K562 (cell line): Measurements from ENCODE around the gene NFIL3. TPM values are rescaled to one million over a fixed set of nuclear protein-coding genes. Genes with fewer than 3 reads are reported as not detected.

Source experiments
- ATAC-seq: fragments of 200-7000 bp; cut with Tn5 transposase; 3 replicates; pipeline ENCODE4 v1.9.1; 2020; ENCODE audit warnings: moderate library complexity
- BruUV-seq: library from RNA; stranded (reverse); fragments of 400-500 nt; replicated peaks from 2 replicates; lab custom pipeline; 2021; lab: Mats Ljungman, UMichigan
- CTCF ChIA-PET: fragments of 300-600 bp; formaldehyde crosslinking; extraction: SDS; loops from one replicate; lab custom pipeline; 2021; ENCODE audit warnings: low intra/inter-chr PET ratio; lab: Yijun Ruan, JAX
- POLR2A ChIA-PET: fragments of 300-600, 350-650 bp; sonication (Branson Sonifier 250); formaldehyde crosslinking; extraction: SDS; loops from one replicate; lab custom pipeline; 2021; ENCODE audit warnings: antibody characterized with exemption, inconsistent platforms; lab: Yijun Ruan, JAX
- DNase-seq, 4 experiments: peaks; one replicate each; pipeline versions ENCODE4 v3.0.0 to v3.0.0-alpha.2; 2011 to 2018; ENCODE audit warnings: low spot score in 3 of 4, mixed read lengths in 3 of 4; ENCODE audit errors: extremely low read depth in 1 of 4
- FAIRE-seq: peaks from 2 replicates; lab custom pipeline; 2011; peaks lifted over from hg19 to GRCh38; lab: Jason Lieb, UNC
- H2AFZ ChIP-seq: 2 replicates; pipeline ENCODE4 v1.6.0; 2011; ENCODE audit warnings: low read depth, low read length, control low read depth, inconsistent platforms
- H3K27ac ChIP-seq: fragments of 200-600 bp; 3 replicates; pipeline ENCODE4 v1.8.0; 2011; ENCODE audit warnings: low read depth, mild to moderate bottlenecking, control low read depth, inconsistent platforms, low read length, moderate library complexity, mixed read lengths; ENCODE audit errors: extremely low read depth
- H3K27me3 ChIP-seq, 2 experiments: fragments of 300-600 bp in 1 of 2; 2 replicates in 1 of 2; 3 replicates in 1 of 2; pipeline versions ENCODE4 v1.6.0 to v1.8.0; 2011; ENCODE audit warnings: inconsistent platforms in 2 of 2, low read length in 2 of 2, mild to moderate bottlenecking in 1 of 2, mixed read lengths in 1 of 2, moderate library complexity in 1 of 2; ENCODE audit not compliant: control insufficient read depth in 2 of 2, insufficient read depth in 2 of 2
- H3K36me3 ChIP-seq: fragments of 300-600 bp; 3 replicates; pipeline ENCODE4 v1.8.0; 2011; ENCODE audit warnings: mild to moderate bottlenecking, low read length, inconsistent platforms; ENCODE audit not compliant: control insufficient read depth, insufficient read depth
- H3K4me1 ChIP-seq, 2 experiments: fragments of 200-600 bp in 1 of 2; replicated peaks in 1 of 2; 2 replicates in 1 of 2; 3 replicates in 1 of 2; pipeline versions ENCODE4 v1.5.1 to v1.8.0; 2011; ENCODE audit warnings: inconsistent platforms in 2 of 2, low read length in 2 of 2, mild to moderate bottlenecking in 1 of 2, mixed read lengths in 1 of 2, moderate library complexity in 1 of 2; ENCODE audit not compliant: control insufficient read depth in 2 of 2, insufficient read depth in 2 of 2
- H3K4me2 ChIP-seq: 2 replicates; pipeline ENCODE4 v1.6.1; 2011; ENCODE audit warnings: low read length, control low read depth, inconsistent platforms, mixed read lengths; ENCODE audit not compliant: insufficient read depth
- H3K4me3 ChIP-seq: fragments of 200-600 bp; sonication (generic), shearing (Covaris generic); 2 replicates; pipeline ENCODE4 v1.5.1; 2016; ENCODE audit warnings: control low read depth, inconsistent platforms
- H3K79me2 ChIP-seq: fragments of 200-600 bp; 3 replicates; pipeline ENCODE4 v1.8.0; 2011; ENCODE audit warnings: low read length, inconsistent platforms; ENCODE audit not compliant: control insufficient read depth, insufficient read depth
- H3K9ac ChIP-seq, 2 experiments: 2 replicates each; pipeline versions ENCODE4 v1.6.0 to v1.6.1; 2011; ENCODE audit warnings: low read depth in 2 of 2, low read length in 2 of 2, control low read depth in 1 of 2, inconsistent platforms in 1 of 2, mild to moderate bottlenecking in 1 of 2, mixed read lengths in 1 of 2; ENCODE audit not compliant: insufficient read depth in 1 of 2
- H3K9me1 ChIP-seq: one replicate; pipeline ENCODE4 v1.6.0; 2011; ENCODE audit warnings: inconsistent platforms, mild to moderate bottlenecking, low read length, moderate library complexity; ENCODE audit not compliant: control insufficient read depth, insufficient read depth
- H3K9me3 ChIP-seq: replicated peaks from 2 replicates; pipeline ENCODE4 v1.5.1; 2011; ENCODE audit warnings: low read depth, low read length, inconsistent platforms; ENCODE audit not compliant: control insufficient read depth, insufficient read depth
- H4K20me1 ChIP-seq: replicated peaks from 2 replicates; pipeline ENCODE4 v1.6.1; 2011; ENCODE audit warnings: low read length, inconsistent platforms, mixed read lengths; ENCODE audit not compliant: control insufficient read depth, insufficient read depth
- NRF1 ChIP-seq, 2 experiments: fragments of 450-650 bp; IDR thresholded peaks in 1 of 2; conservative IDR thresholded peaks in 1 of 2; 2 replicates each; pipeline ENCODE4 v1.6.1; 2014; ENCODE audit warnings: mild to moderate bottlenecking in 2 of 2
- POLR2B ChIP-seq: fragments of 450-650 bp; IDR thresholded peaks from 2 replicates; pipeline ENCODE4 v1.6.1; 2018; ENCODE audit warnings: low read depth; ENCODE audit not compliant: partially characterized antibody
- ZNF695 ChIP-seq: fragments of 450-650 bp; formaldehyde crosslinking; IDR thresholded peaks from 2 replicates; pipeline ENCODE4 v1.4.0; 2020; ENCODE audit warnings: mild to moderate bottlenecking, moderate library complexity
- whole genome bisulfite sequencing: fragments of 100-300 bp; shearing (Covaris generic); methylation state at CpG from one replicate; pipeline ENCODE4 v1.1.6; 2016; ENCODE audit warnings: low coverage, mixed read lengths; ENCODE audit not compliant: insufficient coverage; ENCODE audit errors: missing lambda C conversion rate; 5-methylcytosine and 5-hydroxymethylcytosine counted together
- in situ Hi-C: fragments of 300-500 bp; cut with MboI; formaldehyde crosslinking; loops from 4 replicates; pipeline ENCODE4 v1.15.0; 2018; ENCODE audit warnings: inconsistent platforms, mixed read lengths
- intact Hi-C: fragments of 100-400 bp; cut with micrococcal nuclease; formaldehyde crosslinking; loops from 2 replicates; pipeline ENCODE4 v1.14.2; 2022
- polyA plus RNA-seq, 8 experiments: library from polyadenylated mRNA; depleted of rRNA in 4 of 8; stranded (reverse) in 5 of 8; unstranded in 3 of 8; fragments of >200 nt; fragmentation: Nextera tagmentation in 2 of 8; fragmentation: Illumina TruSeq in 1 of 8; extraction: Ambion mirVana in 2 of 8; extraction: Trizol in 1 of 8; gene quantifications; 2 replicates each; pipeline versions ENCODE4 v1.2.1 to v1.2.3, GENCODE V29; 2011 to 2014; ENCODE audit warnings: inconsistent platforms in 1 of 8, missing spikeins in 1 of 8
- total RNA-seq, 7 experiments: library from RNA; depleted of rRNA in 6 of 7; stranded (reverse); fragments of >200 nt in 6 of 7; fragmentation: Illumina TruSeq in 2 of 7; extraction: Trizol in 2 of 7; gene quantifications; 2 replicates each; pipeline versions ENCODE4 v1.2.1 to v1.2.3, GENCODE V29; 2011 to 2021; ENCODE audit warnings: low replicate concordance in 1 of 7

NFIL3 gene
- total and polyA plus RNA-seq, 9 of the 15 experiments (the other 6 are each of a cell fraction or from before 2014, with no cell fraction given) = 3.2 to 16.1 (median 9.3) TPM

DNA sequence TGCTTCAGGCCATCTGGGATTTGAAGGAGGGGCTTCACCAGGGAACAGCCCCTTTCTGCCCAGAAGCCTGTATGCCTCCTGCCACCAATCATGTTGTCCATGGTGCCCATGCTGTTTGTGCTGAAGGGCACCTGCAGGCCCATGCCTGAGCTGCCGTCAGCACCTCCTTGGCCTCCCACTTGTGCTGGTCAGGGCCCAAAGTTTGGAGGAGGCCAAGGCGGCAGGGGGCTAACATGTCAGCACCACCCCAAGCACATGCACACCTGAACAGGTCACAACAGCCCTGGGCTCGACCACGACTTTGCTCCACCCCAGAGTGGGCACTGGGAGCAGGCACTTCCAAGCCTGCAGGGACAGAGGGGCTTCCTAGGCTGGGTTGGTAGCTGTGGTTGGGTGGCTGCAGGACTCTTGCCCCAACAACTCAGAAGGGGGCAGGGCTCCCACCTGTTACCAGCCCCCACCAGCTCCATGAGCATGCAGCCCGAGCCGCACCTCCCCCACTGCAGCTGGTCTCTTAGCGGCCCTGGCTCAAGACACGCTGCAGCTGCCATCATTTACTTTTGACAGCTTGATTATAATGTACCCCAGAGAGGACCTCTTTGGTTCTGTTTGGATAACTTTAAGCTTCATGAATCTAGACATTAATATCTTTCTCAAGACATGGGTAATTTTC, 19.8 kb upstream of the NFIL3 start:
- Histone ChIP-seq H4K20me1 (no peaks in the 10 kb centered on the region), H3K9ac (no peak overlapping the region), H3K36me3 (no peaks in the 10 kb centered on the region), H3K4me2 (no peak overlapping the region), H3K79me2 (no peaks in the 10 kb centered on the region), H3K4me3 (no peak overlapping the region), H3K9me3 (no peaks in the 10 kb centered on the region), H3K27ac (no peak overlapping the region), H2AFZ (no peak overlapping the region), H3K27me3 (no peaks in the 10 kb centered on the region; a peak in 1 of 5 replicates), H3K4me1 (peaks cover 0 to 4% of the 10 kb centered on the region in 2 experiments; a peak in 1 of 5 replicates), H3K9me1 (no peaks in the 10 kb centered on the region)
- 3% methylated on average over 7 of the region's 8 CpGs for WGBS
- FAIRE-seq (no peak), ATAC-seq (no peak), DNase-seq (no peak)
- ChIA-PET CTCF (no interaction called here), POLR2A (no interaction called here)
- intact Hi-C loops (no loop called here), in situ Hi-C loops (loop anchor here (25.0 kb wide), 1 partner anchor 531 kb away; no protein-coding TSS in a partner anchor)
- TF ChIP-seq ZNF695 (CRISPR knock-in tag) = no peak
- no TSS peak for BruUV-seq

- H3K9ac ChIP-seq = no peak overlapping the region
- ATAC-seq = no peak
- no peaks in the 10 kb centered on the region for H3K9me3 ChIP-seq
- H3K27ac ChIP-seq = no peak overlapping the region
- peak; percentile 60 to 62 for TF ChIP-seq NRF1 (conservative IDR thresholded peaks at IDR 0.05 in 1 of 2, IDR thresholded peaks at IDR 0.05 in 1 of 2)
- no peak for TF ChIP-seq POLR2B
- TF ChIP-seq, all 486 proteins: peak for 1
- no TSS peak for BruUV-seq
- ChIA-PET CTCF (no interaction called here), POLR2A (interaction anchor here (0.6 to 0.8 kb wide), 2 partner anchors 15 to 56 kb away, joined by 3 read pairs; no protein-coding TSS in a partner anchor)
- no peak for DNase-seq
- H3K4me2 ChIP-seq = no peak overlapping the region
- intact Hi-C loops (loop anchor here (10.0 kb wide), 1 partner anchor 238 kb away; no protein-coding TSS in a partner anchor), in situ Hi-C loops (loop anchor here (25.0 kb wide), 1 partner anchor 525 kb away; no protein-coding TSS in a partner anchor)
- H4K20me1 ChIP-seq = no peaks in the 10 kb centered on the region
- H3K27me3 ChIP-seq = peaks cover 2 to 23% of the 10 kb centered on the region in 2 experiments
- no peaks in the 10 kb centered on the region for H3K36me3 ChIP-seq
- no peak for FAIRE-seq
- H2AFZ ChIP-seq = no peak overlapping the region
- H3K79me2 ChIP-seq = no peaks in the 10 kb centered on the region
- WGBS = 21% methylated on average over 13 of the region's 13 CpGs
- no peaks in the 10 kb centered on the region for H3K9me1 ChIP-seq
- H3K4me1 ChIP-seq = no peaks in the 10 kb centered on the region
- H3K4me3 ChIP-seq = no peak overlapping the region
Measured at GRCh38 chr9:91436841-91437240, 13.2 kb upstream of the NFIL3 start.
